ENCODE measurements around the gene C1orf141.

C1orf141 gene

GRCh38 chr1:67134695-67135094 lies at the start of gene C1orf141:
C1orf141 (minus strand) TSS chr1:67134970; CDS start chr1:67127240, 7,730 bp downstream.
- no peak for DNase-seq (ENCODE audit: insufficient read length, low spot score)
- FAIRE-seq = no peak
- TF ChIP-seq, protein P1, sequence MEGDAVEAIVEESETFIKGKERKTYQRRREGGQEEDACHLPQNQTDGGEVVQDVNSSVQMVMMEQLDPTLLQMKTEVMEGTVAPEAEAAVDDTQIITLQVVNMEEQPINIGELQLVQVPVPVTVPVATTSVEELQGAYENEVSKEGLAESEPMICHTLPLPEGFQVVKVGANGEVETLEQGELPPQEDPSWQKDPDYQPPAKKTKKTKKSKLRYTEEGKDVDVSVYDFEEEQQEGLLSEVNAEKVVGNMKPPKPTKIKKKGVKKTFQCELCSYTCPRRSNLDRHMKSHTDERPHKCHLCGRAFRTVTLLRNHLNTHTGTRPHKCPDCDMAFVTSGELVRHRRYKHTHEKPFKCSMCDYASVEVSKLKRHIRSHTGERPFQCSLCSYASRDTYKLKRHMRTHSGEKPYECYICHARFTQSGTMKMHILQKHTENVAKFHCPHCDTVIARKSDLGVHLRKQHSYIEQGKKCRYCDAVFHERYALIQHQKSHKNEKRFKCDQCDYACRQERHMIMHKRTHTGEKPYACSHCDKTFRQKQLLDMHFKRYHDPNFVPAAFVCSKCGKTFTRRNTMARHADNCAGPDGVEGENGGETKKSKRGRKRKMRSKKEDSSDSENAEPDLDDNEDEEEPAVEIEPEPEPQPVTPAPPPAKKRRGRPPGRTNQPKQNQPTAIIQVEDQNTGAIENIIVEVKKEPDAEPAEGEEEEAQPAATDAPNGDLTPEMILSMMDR (IDR thresholded peaks at IDR 0.05; ENCODE audit: insufficient read depth, missing control alignments) = no peak

DNA sequence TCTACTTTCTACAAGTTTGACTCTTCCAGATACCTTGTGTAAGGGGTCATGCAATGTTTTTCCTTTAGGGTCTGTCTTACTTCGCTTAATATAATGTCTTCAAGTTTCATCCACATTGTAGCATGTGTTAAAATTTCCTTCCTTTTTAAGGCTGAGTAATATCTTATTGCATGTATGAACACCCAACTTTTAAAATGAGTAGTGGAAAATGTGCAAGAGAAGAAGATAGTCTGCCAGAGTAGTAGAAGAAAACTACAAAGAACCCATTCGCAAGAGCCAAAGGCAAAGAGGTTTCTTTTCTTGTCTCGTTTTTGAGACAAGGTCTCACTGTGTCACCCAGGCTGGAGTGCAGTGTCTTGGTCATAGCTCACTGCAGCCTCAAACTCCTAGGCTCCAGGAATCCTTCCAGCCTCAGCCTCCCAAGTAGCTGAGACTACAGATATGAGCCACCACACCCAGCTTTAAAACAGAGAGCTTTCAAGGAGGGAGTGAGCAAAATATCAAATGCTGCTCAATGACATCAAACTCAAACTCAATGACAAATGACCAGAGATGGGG lies 40.8 kb upstream of the C1orf141 start:
- FAIRE-seq = no peak
- TF ChIP-seq, protein P1 (IDR thresholded peaks at IDR 0.05; ENCODE audit: insufficient read depth, missing control alignments) = no peak
- no peak for DNase-seq (ENCODE audit: insufficient read length, low spot score)

- TF ChIP-seq, protein P1 (IDR thresholded peaks at IDR 0.05; ENCODE audit: insufficient read depth, missing control alignments) = no peak
- FAIRE-seq = no peak
- no peak for DNase-seq (ENCODE audit: insufficient read length, low spot score)
Observed at GRCh38 chr1:67174716-67175284, 40.0 kb upstream of the C1orf141 start.

GRCh38 chr1:67173988-67174387 lies 39.2 kb upstream of the C1orf141 start:
- FAIRE-seq (no peak), DNase-seq (ENCODE audit: insufficient read length, low spot score) (no peak)
- TF ChIP-seq, protein P1 (IDR thresholded peaks at IDR 0.05; ENCODE audit: insufficient read depth, missing control alignments) = no peak

- TF ChIP-seq, protein P1 (IDR thresholded peaks at IDR 0.05; ENCODE audit: insufficient read depth, missing control alignments) = no peak
- no peak for FAIRE-seq
Observed at GRCh38 chr1:67171978-67172377, 37.2 kb upstream of the C1orf141 start.

DNA sequence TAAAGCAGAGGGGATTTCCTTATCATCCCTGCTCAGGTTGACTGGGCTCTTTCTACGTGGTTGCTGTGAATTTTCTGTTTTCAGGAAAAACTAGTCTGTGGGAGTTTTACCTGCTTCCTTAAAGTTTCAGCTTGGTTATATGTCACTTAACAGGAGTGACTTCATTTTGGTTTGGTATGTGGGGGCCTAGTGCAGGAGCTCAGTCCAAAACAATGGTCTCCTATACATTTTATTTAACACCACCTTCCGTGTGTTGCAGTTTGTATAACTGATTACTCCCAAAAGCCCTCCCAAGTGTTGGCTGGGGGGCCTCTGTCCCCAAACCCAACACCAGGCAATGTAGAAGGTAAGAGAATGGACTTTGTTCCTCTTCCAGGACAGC lies 36.8 kb upstream of the C1orf141 start:
- TF ChIP-seq, protein P1 (IDR thresholded peaks at IDR 0.05; ENCODE audit: insufficient read depth, missing control alignments) = no peak
- DNase-seq (ENCODE audit: insufficient read length, low spot score) = no peak
- no peak for FAIRE-seq

More at GRCh38 chr1:67171978-67172377, 37.2 kb upstream of the C1orf141 start:
- no peak for DNase-seq (ENCODE audit: insufficient read length, low spot score)
